Fibroblast of lung (primary cell): Measurements from ENCODE around the gene GCK.

ENCODE experiments used
- EZH2 ChIP-seq: IDR thresholded peaks from 2 replicates; pipeline ENCODE4 v1.5.1; 2012; ENCODE audit warnings: low read length, control low read depth, mild to moderate bottlenecking; ENCODE audit errors: missing control alignments
- TF ChIP-seq, protein P1 (sequence below), 2 donors: IDR thresholded peaks in 1 of 2; conservative IDR thresholded peaks in 1 of 2; 1 replicate in 1 of 2; 2 replicates in 1 of 2; pipeline ENCODE4 v1.5.1; 2011 to 2012; ENCODE audit warnings: low read length in 2 of 2, control low read depth in 1 of 2, inconsistent platforms in 1 of 2, low read depth in 1 of 2, mild to moderate bottlenecking in 1 of 2

DNA sequence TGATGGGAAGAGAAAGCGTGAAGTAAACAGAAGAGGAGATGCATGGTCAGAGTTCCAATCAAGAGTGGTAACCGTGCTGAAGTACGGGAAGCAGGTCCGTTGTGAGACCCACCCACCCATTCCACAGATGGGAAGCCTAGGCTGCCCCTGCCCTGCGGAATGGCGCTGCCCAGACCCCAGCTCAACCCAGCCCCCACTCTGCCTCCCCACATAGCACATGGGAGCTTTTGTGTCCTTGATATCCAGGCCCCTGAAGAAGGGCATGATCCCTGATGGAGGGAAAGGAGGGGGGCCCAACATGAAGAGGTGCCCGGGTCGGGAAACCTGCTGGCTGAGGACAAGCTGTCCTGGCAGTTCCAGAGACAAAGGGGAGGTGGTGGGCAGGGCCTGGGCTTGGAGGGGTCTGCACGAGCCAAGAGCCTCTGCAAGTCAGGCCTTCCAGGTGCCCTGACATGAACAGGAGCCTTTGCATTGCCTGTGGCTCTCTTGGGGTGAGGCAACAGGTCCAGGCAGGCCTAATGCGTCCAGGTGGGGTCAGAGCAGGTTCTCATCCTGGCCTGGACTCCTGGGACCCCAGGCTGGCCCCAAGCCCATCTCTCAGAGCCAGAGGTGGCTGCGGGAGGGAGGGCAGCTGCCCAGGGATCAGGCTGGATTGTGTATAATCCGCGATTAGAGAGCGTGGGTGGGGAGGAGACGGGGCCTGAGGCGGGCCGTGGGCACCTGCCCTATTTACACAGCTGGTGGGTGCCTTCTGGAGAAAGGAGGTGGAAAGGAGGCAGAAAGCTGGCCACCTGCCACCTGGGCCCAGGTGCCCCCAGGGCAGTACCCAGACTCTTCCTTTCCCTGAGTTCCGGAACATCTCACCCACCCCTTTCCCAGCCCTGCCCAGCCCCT, 35.1 kb upstream of the GCK start:
- no peak for TF ChIP-seq EZH2
- TF ChIP-seq, protein P1, sequence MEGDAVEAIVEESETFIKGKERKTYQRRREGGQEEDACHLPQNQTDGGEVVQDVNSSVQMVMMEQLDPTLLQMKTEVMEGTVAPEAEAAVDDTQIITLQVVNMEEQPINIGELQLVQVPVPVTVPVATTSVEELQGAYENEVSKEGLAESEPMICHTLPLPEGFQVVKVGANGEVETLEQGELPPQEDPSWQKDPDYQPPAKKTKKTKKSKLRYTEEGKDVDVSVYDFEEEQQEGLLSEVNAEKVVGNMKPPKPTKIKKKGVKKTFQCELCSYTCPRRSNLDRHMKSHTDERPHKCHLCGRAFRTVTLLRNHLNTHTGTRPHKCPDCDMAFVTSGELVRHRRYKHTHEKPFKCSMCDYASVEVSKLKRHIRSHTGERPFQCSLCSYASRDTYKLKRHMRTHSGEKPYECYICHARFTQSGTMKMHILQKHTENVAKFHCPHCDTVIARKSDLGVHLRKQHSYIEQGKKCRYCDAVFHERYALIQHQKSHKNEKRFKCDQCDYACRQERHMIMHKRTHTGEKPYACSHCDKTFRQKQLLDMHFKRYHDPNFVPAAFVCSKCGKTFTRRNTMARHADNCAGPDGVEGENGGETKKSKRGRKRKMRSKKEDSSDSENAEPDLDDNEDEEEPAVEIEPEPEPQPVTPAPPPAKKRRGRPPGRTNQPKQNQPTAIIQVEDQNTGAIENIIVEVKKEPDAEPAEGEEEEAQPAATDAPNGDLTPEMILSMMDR (conservative IDR thresholded peaks at IDR 0.05 in 1 of 2, IDR thresholded peaks at IDR 0.05 in 1 of 2; ENCODE audit: low read depth in 1 of 2, low read length in 2 of 2): no peak
